GM19025 (cell line): ENCODE data around the gene TMC4.
"Not testable (repeated sequence)": the region's sequence is repeated elsewhere in the genome, so short reads cannot be mapped to it uniquely, and the experiment has no call there.

ENCODE experiments used
- ATAC-seq: cut with Tn5 transposase; IDR thresholded peaks from one replicate; pipeline ENCODE4 v1.9.1; 2021; ENCODE audit warnings: mild to moderate bottlenecking, low read depth, moderate library complexity; ENCODE audit not compliant: unreplicated experiment

Gene TMC4

GRCh38 chr19:54172471-54173358 is at the start of gene TMC4:
Gene TMC4 (minus strand): TSS chr19:54173160. CDS start chr19:54173117, 43 bp downstream.
- no peak for ATAC-seq

GRCh38 chr19:54221947-54222346 is 49.0 kb upstream of the TMC4 start:
- not testable (repeated sequence) for ATAC-seq

- not testable (repeated sequence) for ATAC-seq
Observed at GRCh38 chr19:54219702-54220101, 46.7 kb upstream of the TMC4 start.

DNA sequence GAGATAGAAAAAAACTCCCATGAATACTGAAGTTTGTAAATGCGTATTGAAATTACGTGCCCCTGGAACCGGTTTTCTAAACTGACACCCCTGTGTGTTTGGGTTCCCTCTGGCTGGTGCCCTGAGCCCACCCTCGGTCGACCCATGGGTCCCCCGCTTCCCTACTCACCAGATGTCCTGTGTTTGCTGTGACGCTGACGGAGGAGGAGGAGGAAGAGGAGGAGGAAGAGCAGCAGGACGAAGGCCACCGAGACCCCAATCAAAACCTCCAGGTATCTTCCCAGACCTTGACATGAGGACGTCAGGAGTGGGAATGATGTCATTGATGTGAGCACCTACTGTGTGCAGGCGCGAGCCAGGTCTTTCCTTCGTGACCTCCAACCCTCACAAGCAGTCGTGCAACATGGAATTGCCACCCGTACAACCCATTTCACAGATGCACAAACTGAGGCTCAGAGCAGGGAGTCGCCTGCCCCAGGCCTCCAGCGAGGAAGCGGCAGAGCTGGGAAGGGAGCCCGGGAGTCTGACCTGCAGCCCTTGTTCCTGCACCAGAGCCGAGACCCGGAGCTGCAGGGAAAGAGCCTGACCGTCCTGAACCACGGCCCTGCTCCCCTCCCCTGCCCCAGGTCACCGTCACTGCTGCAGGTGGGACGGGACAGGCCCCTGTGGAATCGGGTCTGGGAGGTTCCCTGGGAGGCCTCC is 46.2 kb upstream of the TMC4 start:
- ATAC-seq, result no peak

DNA sequence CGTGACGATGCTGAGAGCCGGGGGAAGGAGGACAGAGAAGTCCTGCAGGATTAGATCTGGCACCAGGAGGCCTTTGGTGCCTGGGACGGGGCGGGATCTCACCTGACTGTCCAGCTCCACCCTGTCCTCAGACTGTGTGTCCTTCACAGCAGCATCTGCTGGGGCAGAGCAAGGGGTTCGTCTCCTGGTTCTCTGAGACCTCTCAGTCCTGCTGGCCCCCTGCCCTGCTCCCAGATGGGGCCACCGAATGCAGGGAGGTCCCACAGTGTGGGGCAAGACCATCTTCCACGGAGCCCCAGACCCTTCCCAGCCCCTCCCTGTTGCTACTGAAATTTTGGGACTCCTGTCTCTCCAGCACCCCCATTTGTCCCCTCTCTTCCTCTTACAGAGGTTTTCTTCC is 45.3 kb upstream of the TMC4 start:
- no peak for ATAC-seq

DNA sequence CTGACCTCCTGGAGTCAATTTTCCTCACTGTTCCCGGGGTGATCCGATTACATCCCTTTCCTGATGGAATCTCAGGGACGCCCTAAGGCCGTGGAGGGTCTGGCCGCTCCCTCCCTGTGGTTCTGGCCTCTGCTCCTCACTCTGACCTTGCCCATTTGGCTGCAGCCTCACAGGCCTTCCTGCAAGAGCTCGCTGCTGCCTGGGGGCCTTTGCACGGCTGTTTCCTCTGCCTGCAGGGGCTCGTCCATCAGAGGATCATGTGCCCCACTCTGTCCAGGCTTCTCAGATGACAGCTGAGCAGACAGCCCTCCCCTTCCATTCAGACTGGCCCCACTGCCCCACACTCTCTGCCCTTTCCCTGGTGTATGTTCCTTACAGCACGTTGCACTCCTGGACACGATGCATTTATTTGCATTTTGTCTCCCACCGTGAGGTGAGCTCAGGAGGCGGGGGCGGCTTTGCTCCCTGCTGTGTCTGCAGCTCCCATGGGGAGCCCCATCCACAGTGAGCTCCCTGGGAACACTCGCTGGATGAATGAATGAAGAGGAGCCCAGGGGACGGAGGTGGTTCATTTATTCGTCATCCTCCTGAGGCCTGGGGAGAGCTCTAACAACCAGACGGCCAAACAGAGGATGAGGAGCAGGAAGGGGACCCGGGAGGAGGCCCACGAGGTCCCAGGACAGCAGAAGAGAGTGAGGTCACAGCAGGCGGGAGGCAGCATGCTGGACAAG is 44.7 kb upstream of the TMC4 start:
- ATAC-seq, result not testable (repeated sequence)

DNA sequence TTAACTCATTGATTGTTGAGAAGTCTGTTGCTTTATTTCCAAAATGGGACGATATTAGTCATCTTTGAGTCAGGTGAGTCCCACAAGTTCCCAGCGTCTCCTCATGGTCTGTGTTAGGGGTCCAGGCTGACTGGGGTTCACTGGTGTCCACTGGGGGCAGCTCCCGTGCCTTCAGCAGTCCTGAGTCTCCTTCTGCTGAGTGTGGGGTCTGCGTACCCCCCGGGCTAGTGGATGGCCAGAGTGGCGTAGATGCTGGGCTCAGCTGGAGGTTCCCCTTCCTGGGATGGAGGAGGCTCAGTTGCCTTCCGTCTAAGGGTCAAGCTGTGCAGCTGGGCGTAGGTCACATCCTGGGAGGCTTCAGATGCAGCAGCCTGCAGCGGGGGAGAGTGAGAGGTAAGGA is 43.9 kb upstream of the TMC4 start:
- no peak for ATAC-seq

GRCh38 chr19:54214734-54215133 is 41.8 kb upstream of the TMC4 start:
- ATAC-seq, result not testable (repeated sequence)

DNA sequence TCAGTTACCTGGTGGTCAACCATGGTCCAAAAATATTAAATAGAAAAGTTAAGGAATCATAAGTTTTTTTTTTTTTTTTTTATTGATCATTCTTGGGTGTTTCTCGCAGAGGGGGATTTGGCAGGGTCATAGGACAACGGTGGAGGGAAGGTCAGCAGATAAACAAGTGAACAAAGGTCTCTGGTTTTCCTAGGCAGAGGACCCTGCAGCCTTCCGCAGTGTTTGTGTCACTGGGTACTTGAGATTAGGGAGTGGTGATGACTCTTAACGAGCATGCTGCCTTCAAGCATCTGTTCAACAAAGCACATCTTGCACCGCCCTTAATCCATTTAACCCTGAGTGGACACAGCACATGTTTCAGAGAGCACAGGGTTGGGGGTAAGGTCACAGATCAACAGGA is 41.3 kb upstream of the TMC4 start:
- ATAC-seq, result not testable (repeated sequence)

DNA sequence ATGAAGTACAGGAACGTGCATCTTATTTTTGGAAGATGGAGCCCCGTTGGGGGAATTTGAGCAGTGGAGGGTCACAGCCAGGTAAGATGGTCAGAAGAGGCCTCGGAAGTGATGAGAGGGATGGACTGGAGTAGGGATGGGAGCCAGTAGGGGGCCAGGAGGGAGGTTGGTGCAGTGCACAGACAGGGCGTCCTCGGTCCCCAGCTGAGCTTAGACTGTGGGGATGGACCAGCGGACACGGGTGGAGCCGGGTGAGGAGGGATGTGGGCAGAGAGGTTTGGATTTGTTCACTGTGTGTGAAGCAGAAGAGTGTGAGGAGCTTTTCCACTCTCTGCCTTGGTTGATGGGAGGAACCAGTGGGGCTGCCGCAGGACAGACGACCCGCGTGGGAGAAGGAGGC is 38.3 kb upstream of the TMC4 start:
- ATAC-seq, result no peak

DNA sequence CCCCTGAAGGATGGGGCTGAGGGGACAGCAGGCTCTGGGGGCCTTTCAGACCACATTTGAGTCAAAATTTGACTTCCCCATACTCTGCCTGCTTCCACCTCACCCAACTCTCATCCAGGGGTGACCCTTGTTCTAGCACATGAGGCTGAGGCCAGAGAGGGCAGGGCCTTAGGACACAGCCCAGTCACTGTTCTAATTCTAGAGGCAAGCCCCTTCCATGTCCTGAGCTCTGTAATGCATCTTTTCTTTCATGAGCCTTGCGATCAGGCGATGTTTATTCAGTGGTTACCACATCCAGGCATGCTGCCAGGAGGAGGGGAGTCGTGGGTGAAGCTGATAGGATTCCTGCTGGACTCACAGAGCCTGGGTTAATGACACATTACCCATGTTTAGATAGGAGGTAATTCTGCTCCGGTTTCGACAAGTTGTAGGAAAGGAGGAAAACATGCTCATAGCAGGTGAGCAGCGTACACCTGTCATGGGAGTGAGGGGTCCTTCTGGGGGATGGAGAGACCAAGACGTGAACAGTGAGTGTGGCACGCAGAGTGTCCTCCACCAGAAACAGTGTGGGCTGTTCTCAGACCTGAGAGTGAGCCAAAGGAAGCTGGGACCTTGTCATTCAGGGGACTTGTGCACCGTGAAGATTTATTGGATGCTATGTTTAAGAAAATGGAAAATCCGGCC is 37.0 kb upstream of the TMC4 start:
- ATAC-seq, result no peak

- ATAC-seq, result no peak
Observed at GRCh38 chr19:54209058-54209810, 36.3 kb upstream of the TMC4 start.

DNA sequence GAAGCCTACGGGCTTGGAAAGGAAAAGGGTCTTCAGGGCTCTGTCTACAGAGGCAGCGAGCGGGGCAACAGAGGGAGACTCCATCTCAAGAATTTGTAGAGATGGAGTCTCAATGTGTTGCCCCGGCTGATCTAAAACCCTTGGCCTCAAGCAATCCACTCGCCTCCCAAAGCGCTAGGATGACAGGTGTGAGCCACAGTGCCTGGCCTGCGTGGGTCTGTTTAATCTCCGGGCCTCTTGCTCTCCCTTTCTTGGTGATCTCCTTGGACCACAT is 35.8 kb upstream of the TMC4 start:
- ATAC-seq, result no peak

DNA sequence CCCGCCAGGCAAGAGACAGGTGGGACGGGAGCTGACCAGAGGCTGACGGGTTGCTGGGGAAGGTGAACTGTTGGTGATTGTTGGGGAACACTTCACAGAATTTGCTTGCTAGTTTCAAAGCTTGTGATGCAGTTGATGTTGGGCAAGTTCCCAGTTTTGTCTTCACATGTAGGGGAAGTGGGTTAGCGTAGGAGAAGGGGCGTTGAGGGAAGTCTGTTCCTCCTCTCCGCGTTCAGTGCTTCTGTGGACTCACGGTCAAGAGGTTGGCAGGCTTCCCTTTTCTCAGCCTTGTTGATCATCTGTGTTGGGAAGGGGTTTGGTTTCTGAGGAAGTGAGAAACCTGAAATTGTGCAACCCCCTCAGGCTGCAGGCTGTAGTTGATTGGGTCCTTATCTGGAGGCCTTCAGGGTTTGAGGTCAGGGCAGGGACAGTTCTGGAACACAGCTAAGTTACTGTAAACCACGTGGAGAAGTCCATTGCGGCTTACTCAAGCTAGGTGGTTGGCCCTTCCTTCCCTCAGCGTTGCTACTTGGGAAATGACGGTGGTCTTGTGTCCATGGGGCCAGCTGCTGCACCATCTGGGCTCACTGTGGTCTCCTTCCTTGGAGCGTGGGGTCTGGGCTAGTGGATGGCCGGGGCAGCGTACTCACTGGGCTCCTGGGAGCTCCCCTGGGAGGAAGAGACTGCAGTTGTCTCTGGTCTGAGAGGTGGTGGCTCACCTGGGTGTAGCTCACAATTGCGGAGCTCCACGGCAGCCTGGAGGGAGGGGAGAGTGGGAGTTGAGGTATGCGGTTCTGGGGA is 35.2 kb upstream of the TMC4 start:
- no peak for ATAC-seq

GRCh38 chr19:54207676-54207982 is 34.7 kb upstream of the TMC4 start:
- ATAC-seq, result no peak

DNA sequence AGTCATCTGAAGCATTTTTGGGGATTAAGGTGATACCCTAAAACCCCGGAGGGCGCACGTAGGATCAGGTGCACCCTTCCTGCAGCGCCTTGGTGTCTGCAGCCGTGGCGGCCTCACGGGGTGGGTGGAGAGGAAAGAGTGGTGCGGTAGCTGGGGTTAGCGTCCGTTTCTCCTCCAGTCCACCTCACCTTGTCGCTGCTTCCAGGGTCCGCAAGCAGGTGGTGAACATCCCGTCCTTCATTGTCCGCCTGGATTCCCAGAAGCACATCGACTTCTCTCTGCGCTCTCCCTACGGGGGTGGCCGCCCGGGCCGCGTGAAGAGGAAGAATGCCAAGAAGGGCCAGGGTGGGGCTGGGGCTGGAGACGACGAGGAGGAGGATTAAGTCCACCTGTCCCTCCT is 34.2 kb upstream of the TMC4 start:
- not testable (repeated sequence) for ATAC-seq

- ATAC-seq, result no peak
Observed at GRCh38 chr19:54206831-54207177, 33.8 kb upstream of the TMC4 start.

DNA sequence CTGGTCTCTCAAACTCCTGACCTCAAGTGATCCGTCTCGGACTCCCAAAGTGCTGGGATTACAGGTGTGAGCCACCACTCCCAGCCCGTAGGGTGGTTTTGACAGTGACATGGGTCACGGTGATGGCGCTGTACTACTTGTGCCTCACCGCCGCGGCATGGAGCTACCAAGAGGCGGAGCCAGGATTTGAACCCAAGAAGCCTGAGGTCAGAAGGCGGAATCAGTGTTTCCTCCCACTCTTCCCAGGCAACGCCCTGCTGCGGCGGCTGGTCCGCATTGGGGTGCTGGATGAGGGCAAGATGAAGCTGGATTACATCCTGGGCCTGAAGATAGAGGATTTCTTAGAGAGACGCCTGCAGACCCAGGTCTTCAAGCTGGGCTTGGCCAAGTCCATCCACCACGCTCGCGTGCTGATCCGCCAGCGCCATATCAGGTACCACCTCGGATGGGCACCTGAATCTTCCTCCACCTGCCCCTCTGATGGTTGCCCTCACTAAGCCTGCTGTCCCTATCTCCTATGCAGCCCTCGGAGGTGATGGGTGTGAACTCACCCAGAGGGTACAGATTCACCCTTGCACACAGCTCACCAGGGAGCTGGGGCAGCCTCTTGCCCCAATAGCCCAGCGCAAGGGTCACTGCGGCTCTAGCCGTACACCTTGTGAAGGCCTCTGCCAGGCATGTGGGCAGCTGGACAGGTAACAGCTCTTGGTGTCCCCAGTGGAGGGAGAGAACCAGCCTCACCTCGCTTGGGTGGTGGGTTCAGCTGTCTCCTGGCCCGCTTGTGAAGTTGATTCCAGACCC is 33.3 kb upstream of the TMC4 start:
- ATAC-seq, result no peak
